Measurements from ENCODE around the gene CCDC152. TPM values are rescaled to one million over a fixed set of nuclear protein-coding genes. Genes with fewer than 3 reads are reported as not detected.

The CCDC152 gene
- total RNA-seq, 2 experiments from 2014 or later = 2.5 to 3.4 TPM

DNA sequence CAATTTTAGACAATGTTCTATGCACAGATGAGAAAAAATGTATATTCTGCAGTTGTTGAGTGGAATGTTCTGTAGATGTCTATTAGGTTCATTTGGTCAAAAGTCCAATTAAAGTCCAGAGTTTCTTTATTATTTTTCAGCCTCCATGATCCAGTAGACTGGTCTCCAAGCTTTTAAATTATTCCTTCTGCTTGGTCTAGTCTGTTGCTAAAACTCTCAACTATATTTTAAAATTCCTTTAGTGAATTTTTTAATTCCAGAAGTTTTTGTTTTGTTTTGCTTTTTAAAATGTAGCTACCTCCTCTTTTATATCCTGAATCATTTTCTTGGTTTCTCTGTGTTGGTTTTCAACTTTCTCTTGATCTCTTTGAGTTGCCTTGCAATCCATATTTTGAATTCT lies 30.5 kb downstream of the CCDC152 start:
- POLR2A ChIA-PET = no interaction called here
- Mint-ChIP-seq H3K27me3 (peaks cover 7% of the 10 kb centered on the region), H3K36me3 (ENCODE audit: low read depth) (peaks cover 8% of the 10 kb centered on the region), H3K9me3 (peaks cover 17% of the 10 kb centered on the region), H3K27ac (no peak overlapping the region), H3K4me1 (no peaks in the 10 kb centered on the region), H3K4me3 (no peak overlapping the region)
- DNase-seq = no peak
- CTCF ChIA-PET = interaction anchor here (0.6 kb wide), 1 partner anchor 182 kb away, joined by 4 read pairs; no protein-coding TSS in a partner anchor

DNA sequence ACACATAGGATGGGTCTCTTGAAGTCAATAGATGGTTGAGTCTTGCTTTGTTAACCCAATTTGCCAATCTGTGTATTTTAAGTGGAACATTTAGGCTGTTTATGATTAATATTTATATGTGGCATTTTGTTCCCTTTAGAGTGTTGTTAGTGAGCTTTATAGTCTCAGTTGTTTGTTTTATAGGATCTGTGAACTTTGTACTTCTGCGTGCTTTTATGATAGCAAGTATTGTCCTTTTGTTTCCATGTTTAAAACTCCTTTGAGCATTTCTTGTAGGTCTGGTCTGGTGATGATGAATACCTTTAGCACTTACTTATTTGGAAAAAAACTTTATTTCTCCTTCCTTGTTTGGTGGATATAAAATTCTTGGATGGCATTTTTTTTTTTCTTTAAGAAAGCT lies 31.2 kb downstream of the CCDC152 start:
- Mint-ChIP-seq H3K9me3 (peaks cover 17% of the 10 kb centered on the region), H3K36me3 (ENCODE audit: low read depth) (peaks cover 8% of the 10 kb centered on the region), H3K27me3 (peaks cover 7% of the 10 kb centered on the region), H3K4me1 (no peaks in the 10 kb centered on the region), H3K4me3 (no peak overlapping the region), H3K27ac (no peak overlapping the region)
- ChIA-PET CTCF (interaction anchor here (0.6 kb wide), 1 partner anchor 194 kb away, joined by 6 read pairs; no protein-coding TSS in a partner anchor), POLR2A (no interaction called here)
- no peak for DNase-seq

DNA sequence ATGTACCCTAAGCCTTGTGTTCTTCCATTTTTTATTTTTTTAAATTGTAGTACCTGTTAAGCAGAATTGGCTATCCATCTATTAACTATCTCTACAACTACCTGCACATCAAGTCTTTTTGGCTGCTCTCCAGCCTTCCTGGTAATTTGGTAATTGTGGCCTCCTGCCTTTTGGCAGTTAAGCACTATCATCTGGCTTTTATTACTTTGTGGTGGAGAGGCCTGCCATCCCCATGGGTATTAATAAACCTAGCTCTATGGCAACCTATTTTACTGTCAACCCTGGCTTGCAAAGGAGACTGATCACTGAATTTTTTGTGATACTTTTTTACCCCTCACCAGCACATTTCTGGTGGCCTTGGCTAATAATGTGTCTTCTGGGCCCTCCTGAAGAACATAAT lies 34.5 kb downstream of the CCDC152 start:
- H3K27ac Mint-ChIP-seq = no peak overlapping the region
- H3K4me3 Mint-ChIP-seq = no peak overlapping the region
- peaks cover 8% of the 10 kb centered on the region for H3K36me3 Mint-ChIP-seq (ENCODE audit: low read depth)
- peaks cover 3% of the 10 kb centered on the region for H3K27me3 Mint-ChIP-seq
- no peak for DNase-seq
- CTCF ChIA-PET = no interaction called here
- H3K4me1 Mint-ChIP-seq = no peaks in the 10 kb centered on the region
- POLR2A ChIA-PET = no interaction called here
- peaks cover 19% of the 10 kb centered on the region for H3K9me3 Mint-ChIP-seq

DNA sequence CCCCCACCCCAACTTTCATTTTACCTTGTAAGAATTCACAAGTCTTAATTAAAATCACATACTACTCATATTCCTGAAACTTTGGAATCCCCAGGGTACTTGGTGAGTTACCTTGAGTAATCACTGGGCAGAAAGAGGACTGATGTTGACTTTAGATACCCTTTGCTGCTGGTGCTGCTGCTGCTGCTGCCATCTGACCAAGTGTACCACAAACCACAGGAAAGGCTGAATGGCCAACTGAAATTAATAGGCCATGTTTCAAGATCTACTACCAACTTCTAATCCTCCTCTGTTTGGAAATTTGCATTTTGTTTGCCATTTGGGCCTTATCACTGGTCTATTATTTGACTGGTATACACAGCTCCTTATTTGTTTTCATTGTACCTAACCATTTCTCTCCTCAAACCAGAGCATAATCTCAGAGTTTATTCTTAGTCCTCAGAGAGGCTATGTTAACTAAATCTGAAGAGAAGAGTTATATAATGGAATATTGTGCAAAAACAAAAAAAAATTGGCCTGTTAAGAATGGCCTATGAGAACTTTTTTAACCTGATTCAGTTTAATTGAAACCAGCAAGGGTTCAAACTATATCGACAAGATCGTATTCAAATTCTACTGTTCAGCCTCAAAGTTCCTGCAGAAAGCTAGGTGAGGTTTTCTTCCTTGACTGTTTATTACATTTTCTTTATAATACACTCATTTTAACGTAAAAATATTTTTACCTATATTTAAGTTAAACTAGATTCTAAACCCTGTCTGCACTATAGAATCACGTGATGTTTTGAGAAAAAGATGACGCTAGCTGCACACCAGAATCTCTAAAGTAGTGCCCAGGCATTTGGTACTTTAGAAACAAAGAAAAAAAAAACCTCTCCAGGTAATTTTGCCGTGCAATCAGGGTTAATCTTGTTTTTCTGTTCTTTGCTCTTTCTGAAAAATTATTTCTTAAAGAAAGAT lies 41.9 kb downstream of the CCDC152 start:
- peaks cover 6% of the 10 kb centered on the region for H3K9me3 Mint-ChIP-seq

DNA sequence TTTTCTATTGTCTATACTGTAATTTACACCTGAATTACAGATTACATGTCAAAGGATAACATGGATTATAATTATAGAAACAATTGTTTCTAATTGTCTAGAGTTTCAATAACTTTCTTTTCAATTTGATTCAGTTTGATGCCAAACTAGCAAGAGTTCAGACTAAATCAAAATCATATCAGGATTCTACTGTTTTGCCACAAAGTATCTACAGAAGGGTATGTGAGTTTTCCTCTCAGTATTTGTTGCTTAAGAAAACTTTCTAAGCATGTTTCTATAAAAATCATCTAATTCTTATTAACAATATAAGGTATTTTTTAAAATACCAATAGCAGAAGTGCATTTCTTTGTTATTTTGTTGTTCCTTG lies 42.6 kb downstream of the CCDC152 start:
- Mint-ChIP-seq H3K4me3 (no peak overlapping the region), H3K27ac (no peak overlapping the region), H3K36me3 (ENCODE audit: low read depth) (peaks cover 6% of the 10 kb centered on the region), H3K4me1 (no peaks in the 10 kb centered on the region), H3K27me3 (no peaks in the 10 kb centered on the region), H3K9me3 (peaks cover 2% of the 10 kb centered on the region)
- CTCF ChIA-PET = no interaction called here
- no peak for DNase-seq
- POLR2A ChIA-PET = no interaction called here

More for the DNA sequence above, 41.9 kb downstream of the CCDC152 start:
- Mint-ChIP-seq H3K27me3 (no peaks in the 10 kb centered on the region), H3K4me3 (no peak overlapping the region), H3K4me1 (no peaks in the 10 kb centered on the region), H3K27ac (no peak overlapping the region), H3K36me3 (ENCODE audit: low read depth) (peaks cover 6% of the 10 kb centered on the region)
- ChIA-PET CTCF (no interaction called here), POLR2A (no interaction called here)
- no peak for DNase-seq

DNA sequence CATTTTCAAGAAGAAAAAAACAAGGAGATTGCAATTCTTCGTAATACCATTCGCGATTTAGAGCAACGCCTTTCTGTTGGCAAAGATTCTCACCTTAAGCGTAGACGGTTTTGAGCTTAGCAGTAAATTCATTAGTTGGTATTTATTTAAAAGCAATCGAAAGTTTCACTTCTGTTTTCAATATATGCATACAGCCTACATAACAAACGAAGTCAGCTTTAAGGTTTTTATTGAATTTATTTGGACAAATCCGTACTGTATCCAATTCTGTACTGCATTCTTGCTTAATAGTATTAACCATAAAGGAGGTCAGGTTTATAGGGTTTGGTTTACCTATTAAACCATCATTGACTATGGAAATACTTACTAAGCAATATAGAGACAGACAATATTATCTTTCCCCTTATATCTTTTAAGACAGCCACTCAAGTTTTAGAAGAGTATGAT lies 43.1 kb downstream of the CCDC152 start:
- no peak overlapping the region for H3K27ac Mint-ChIP-seq
- H3K36me3 Mint-ChIP-seq (ENCODE audit: low read depth) = peaks cover 6% of the 10 kb centered on the region
- no peaks in the 10 kb centered on the region for H3K4me1 Mint-ChIP-seq
- POLR2A ChIA-PET = no interaction called here
- H3K27me3 Mint-ChIP-seq = no peaks in the 10 kb centered on the region
- no peak for DNase-seq
- peaks cover 2% of the 10 kb centered on the region for H3K9me3 Mint-ChIP-seq
- H3K4me3 Mint-ChIP-seq = no peak overlapping the region
- CTCF ChIA-PET = no interaction called here

DNA sequence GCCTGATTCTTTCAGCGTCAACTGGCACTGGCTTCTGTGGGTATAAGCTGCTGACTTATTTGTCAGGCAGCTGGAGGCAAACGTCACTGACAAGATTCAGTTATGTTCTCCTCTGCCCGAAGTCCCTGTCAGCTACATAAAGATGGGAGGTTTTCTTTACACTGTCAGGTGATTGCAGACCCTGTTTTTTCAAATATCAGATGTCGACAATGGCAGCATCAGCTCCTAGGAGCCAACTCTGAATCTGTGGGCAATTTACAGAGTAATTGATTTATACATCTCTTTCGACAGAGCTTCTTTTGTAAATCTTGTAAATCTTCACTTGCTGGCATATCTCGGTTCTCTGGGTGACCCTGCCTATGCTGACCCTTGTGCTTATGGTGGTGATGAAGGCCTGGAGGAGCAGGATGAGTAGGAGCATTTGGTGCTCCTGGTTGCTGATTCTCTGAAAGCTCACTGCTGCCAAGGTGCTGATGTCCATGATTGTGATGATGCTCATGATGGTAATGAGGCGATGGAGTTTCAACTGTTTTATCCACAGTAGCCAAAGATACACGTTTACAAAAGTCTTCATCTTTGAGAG lies 44.2 kb downstream of the CCDC152 start:
- no peak for DNase-seq
- Mint-ChIP-seq H3K9me3 (no peaks in the 10 kb centered on the region), H3K27me3 (no peaks in the 10 kb centered on the region), H3K4me3 (no peak overlapping the region), H3K4me1 (no peaks in the 10 kb centered on the region), H3K27ac (no peak overlapping the region), H3K36me3 (ENCODE audit: low read depth) (peaks cover 6% of the 10 kb centered on the region)
- ChIA-PET POLR2A (no interaction called here), CTCF (interaction anchor here (1.3 kb wide), 1 partner anchor 89 kb away, joined by 3 read pairs; no protein-coding TSS in a partner anchor)

DNA sequence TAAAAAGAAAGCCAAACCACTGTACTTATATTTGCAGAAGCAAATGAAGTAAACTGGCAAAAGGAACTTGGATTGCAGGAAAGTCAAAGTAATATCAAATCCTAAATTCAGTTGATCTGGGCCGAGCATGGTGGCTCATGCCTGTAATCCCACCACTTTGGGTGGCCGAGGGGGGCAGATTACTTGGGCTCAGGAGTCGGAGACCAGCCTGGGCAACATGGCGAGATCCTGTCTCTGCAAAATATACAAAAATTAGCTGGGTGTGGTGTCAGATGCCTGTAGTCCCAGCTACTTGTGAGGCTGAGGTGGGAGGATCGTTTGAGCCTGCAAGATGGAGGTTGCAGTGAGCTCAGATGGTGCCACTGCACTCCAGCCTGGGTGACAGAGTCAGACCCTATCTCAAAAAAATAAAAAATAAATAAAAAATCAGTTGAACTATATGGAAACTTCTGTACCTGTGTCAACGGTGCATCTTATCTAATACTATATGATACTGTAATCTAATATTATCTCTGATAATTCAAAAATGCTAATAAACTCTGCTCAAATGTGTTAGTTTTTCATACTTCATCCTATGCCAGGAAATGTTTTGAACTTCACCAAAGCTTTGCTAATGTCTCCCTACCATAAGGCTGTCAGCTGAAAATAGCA lies 45.0 kb downstream of the CCDC152 start:
- CTCF ChIA-PET = interaction anchor here (1.3 kb wide), 1 partner anchor 88 kb away, joined by 3 read pairs; no protein-coding TSS in a partner anchor
- Mint-ChIP-seq H3K4me1 (no peaks in the 10 kb centered on the region), H3K27ac (no peak overlapping the region), H3K9me3 (no peaks in the 10 kb centered on the region), H3K36me3 (ENCODE audit: low read depth) (peaks cover 6% of the 10 kb centered on the region), H3K4me3 (no peak overlapping the region), H3K27me3 (no peaks in the 10 kb centered on the region)
- POLR2A ChIA-PET = no interaction called here
- no peak for DNase-seq

DNA sequence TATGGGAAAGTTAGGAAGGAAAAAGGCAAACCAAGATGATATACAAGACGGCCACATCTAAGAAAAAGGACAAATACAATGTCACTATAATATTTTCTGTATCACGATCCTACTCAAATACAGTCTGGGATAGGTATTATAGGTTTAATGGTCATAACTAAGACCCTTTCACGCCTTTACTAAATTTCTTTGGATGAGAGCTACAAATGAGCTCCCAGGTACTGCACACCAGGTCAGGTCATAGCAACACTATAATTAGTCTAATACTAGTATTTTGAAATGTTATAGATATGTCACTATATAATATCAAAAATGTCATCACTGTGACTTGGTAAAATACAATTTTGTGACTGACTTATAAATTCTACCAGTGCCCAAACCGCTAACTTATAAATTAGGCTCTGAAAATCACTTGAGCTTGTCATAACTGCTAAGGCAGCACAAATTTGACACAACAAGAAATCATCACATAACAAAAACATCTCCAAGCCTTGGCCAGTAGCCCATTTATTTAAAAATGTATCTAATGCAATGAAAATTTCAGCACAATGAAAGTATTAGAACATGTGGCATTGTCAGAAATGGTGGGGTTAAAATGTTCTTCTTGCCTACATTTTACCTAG lies 48.2 kb downstream of the CCDC152 start:
- Mint-ChIP-seq H3K36me3 (ENCODE audit: low read depth) (no peaks in the 10 kb centered on the region), H3K27me3 (no peaks in the 10 kb centered on the region), H3K9me3 (no peaks in the 10 kb centered on the region), H3K27ac (no peak overlapping the region), H3K4me3 (no peak overlapping the region), H3K4me1 (no peaks in the 10 kb centered on the region)
- DNase-seq = no peak
- ChIA-PET POLR2A (no interaction called here), CTCF (no interaction called here)

DNA sequence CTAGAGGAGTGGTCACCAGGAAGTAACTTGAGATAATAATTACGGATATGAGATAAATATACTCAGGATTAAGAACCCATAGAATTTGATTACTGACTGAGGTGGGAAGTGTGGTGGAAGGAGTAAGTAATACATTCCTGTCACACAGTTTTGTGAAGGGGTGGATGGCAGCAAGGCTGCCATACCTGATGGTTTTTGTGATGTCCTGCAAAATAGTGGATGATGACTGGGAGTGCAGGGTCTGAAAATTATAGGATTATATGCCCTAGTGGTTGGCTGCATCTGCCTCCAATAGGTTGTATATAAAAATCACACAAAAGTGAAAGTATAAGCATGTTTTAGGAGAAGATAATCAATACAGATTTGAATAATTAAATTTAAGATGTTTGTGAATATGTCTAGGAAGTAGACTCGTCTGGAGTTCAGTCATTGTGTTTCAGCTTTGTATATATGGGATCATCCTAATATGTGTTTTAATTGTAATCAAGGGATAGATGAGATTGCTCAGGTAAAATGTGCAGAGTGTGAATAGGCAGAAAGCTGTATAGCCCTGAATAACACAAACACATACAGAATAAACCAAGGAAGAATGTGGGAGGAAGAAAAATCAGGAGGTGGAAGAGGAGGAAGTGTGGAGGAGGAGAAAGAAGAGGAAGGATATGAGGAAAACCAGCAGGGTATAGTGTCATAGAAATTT lies 49.5 kb downstream of the CCDC152 start:
- Mint-ChIP-seq H3K27me3 (peaks cover 1% of the 10 kb centered on the region), H3K9me3 (no peaks in the 10 kb centered on the region), H3K4me3 (no peak overlapping the region), H3K36me3 (ENCODE audit: low read depth) (no peaks in the 10 kb centered on the region), H3K4me1 (no peaks in the 10 kb centered on the region), H3K27ac (no peak overlapping the region)
- DNase-seq = no peak
- ChIA-PET POLR2A (no interaction called here), CTCF (no interaction called here)

DNA sequence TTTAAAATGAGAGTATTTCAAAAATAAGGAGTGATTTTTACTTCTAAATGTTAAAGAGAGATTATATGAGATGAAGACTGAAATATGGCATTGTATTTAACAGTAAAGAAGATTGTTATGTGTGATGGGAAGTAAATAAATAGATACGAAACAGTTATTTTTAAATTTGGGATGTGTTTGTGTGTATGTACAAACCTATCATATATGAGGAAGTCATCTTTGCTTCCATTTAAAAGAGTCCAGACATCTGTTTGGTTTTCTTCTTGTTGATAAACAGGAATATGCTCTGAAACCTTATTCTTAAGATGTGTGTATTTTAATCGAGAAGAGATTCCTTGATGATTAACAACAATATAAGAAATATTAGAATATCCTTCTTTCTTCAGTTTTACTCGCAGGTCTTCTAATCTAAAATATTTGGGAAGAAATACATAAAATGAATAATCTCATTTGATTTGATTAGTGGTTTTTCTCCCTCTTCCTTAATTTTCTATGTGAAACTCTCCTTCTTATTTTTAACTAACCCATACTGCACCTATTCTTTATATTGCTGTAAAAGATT lies 50.2 kb downstream of the CCDC152 start:
- H3K27me3 Mint-ChIP-seq = peaks cover 1% of the 10 kb centered on the region
- ChIA-PET POLR2A (no interaction called here), CTCF (no interaction called here)
- H3K27ac Mint-ChIP-seq = no peak overlapping the region
- H3K36me3 Mint-ChIP-seq (ENCODE audit: low read depth) = no peaks in the 10 kb centered on the region
- DNase-seq = no peak
- no peaks in the 10 kb centered on the region for H3K9me3 Mint-ChIP-seq
- no peak overlapping the region for H3K4me3 Mint-ChIP-seq
- no peaks in the 10 kb centered on the region for H3K4me1 Mint-ChIP-seq

DNA sequence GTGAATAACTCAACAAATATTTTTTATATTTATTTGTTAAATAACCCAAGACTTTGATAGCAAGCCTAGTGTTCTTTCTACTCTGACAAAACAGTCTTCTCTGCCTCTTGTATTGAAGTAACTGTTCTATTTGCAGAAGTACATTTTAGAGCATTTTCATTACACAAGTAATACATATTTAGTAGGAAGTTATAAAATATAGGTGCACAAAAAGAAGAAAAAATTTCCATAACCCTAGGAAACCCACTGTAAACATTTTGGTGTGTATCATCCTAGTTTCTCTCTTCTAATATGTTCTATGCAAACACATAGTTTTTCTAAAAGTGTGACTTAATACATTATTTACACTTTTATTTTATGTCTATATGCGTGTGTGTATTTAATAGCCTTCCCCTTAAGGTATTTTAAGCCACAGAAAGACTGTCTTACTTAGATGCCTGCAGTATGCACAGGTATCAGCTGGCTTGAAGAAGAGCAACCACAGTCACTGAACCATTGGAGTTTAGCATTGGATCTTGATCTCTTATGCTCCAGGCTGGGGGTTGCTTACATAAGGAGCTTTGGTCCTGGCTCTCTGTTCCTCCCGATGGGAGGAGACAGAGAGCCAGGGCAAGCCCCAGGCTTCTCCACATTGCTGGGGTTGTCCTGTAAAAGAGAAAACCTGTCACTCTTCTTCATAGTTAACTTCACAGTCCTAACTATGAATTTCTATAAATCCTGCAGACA lies 51.3 kb downstream of the CCDC152 start:
- no peaks in the 10 kb centered on the region for H3K4me1 Mint-ChIP-seq
- ChIA-PET POLR2A (no interaction called here), CTCF (no interaction called here)
- H3K27me3 Mint-ChIP-seq = peaks cover 1% of the 10 kb centered on the region
- no peak overlapping the region for H3K4me3 Mint-ChIP-seq
- no peaks in the 10 kb centered on the region for H3K36me3 Mint-ChIP-seq (ENCODE audit: low read depth)
- no peak overlapping the region for H3K27ac Mint-ChIP-seq
- H3K9me3 Mint-ChIP-seq = no peaks in the 10 kb centered on the region
- no peak for DNase-seq
